WTC11 (cell line): ENCODE data around the gene SCNN1A.

Source experiments
- NR1H2 ChIP-seq: sonication (generic); formaldehyde crosslinking; IDR thresholded peaks from 2 replicates; pipeline ENCODE4 v1.9.0; 2021; ENCODE audit warnings: mild to moderate bottlenecking, moderate library complexity, missing genetic modification reagents
- RELA ChIP-seq: sonication (generic); formaldehyde crosslinking; IDR thresholded peaks from 2 replicates; pipeline ENCODE4 v1.8.1; 2022; ENCODE audit warnings: missing genetic modification reagents, mild to moderate bottlenecking, borderline replicate concordance
- TEAD4 ChIP-seq: sonication (generic); formaldehyde crosslinking; IDR thresholded peaks from 2 replicates; pipeline ENCODE4 v1.8.0; 2022; ENCODE audit warnings: mild to moderate bottlenecking, missing genetic modification reagents
- ZNF263 ChIP-seq: sonication (generic); formaldehyde crosslinking; IDR thresholded peaks from 2 replicates; pipeline ENCODE4 v1.8.1; 2022; ENCODE audit warnings: low read depth, mild to moderate bottlenecking, moderate library complexity, missing genetic modification reagents
- TF ChIP-seq, protein P1 (sequence below): fragments of 200-600 bp; IDR thresholded peaks from 2 replicates; pipeline ENCODE4 v1.8.0; 2022; ENCODE audit warnings: antibody characterized with exemption
- TF ChIP-seq, protein P2 (sequence below): sonication (generic); formaldehyde crosslinking; IDR thresholded peaks from 2 replicates; pipeline ENCODE4 v1.8.1; 2022; ENCODE audit warnings: low read depth, mild to moderate bottlenecking, moderate library complexity, missing genetic modification reagents, borderline replicate concordance
- TF ChIP-seq, protein P3 (sequence below): sonication (generic); formaldehyde crosslinking; IDR thresholded peaks from 2 replicates; pipeline ENCODE4 v1.8.0; 2022; ENCODE audit warnings: mild to moderate bottlenecking, missing genetic modification reagents

DNA sequence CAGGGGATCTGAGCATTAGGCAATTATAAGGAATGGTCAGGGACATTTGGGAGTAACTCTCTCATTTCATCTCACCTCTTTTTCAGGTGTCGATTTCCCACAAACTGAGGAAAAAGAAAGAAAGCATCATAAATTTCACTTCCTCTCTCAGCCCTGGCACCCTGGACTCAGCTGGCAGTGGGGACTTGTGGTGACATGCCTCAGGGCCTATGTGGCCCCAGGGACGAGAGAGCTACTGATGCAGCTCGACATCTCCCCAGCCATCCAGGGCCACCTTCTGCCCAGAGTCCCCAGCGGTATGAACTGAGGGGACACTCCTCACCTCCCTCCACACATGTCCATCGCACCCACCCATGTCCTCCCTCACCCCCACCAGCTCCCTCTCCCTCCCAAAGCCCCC is 45.2 kb downstream of the SCNN1A start:
- TF ChIP-seq, protein P1, sequence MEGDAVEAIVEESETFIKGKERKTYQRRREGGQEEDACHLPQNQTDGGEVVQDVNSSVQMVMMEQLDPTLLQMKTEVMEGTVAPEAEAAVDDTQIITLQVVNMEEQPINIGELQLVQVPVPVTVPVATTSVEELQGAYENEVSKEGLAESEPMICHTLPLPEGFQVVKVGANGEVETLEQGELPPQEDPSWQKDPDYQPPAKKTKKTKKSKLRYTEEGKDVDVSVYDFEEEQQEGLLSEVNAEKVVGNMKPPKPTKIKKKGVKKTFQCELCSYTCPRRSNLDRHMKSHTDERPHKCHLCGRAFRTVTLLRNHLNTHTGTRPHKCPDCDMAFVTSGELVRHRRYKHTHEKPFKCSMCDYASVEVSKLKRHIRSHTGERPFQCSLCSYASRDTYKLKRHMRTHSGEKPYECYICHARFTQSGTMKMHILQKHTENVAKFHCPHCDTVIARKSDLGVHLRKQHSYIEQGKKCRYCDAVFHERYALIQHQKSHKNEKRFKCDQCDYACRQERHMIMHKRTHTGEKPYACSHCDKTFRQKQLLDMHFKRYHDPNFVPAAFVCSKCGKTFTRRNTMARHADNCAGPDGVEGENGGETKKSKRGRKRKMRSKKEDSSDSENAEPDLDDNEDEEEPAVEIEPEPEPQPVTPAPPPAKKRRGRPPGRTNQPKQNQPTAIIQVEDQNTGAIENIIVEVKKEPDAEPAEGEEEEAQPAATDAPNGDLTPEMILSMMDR = no peak
- TF ChIP-seq, protein P2, sequence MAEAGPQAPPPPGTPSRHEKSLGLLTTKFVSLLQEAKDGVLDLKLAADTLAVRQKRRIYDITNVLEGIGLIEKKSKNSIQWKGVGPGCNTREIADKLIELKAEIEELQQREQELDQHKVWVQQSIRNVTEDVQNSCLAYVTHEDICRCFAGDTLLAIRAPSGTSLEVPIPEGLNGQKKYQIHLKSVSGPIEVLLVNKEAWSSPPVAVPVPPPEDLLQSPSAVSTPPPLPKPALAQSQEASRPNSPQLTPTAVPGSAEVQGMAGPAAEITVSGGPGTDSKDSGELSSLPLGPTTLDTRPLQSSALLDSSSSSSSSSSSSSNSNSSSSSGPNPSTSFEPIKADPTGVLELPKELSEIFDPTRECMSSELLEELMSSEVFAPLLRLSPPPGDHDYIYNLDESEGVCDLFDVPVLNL (CRISPR knock-in tag) = no peak
- no peak for TF ChIP-seq NR1H2 (CRISPR knock-in tag)
- no peak for TF ChIP-seq ZNF263
- TF ChIP-seq, protein P3, sequence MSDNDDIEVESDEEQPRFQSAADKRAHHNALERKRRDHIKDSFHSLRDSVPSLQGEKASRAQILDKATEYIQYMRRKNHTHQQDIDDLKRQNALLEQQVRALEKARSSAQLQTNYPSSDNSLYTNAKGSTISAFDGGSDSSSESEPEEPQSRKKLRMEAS (CRISPR knock-in tag) = no peak
- no peak for TF ChIP-seq RELA (CRISPR knock-in tag)
- no peak for TF ChIP-seq TEAD4
